HepG2 (cell line): ENCODE measurements around the gene IQCN. TPM values are rescaled to one million over a fixed set of nuclear protein-coding genes. Genes with fewer than 3 reads are reported as not detected.

Experiments
- BHLHE40 ChIP-seq: IDR thresholded peaks from 2 replicates; pipeline ENCODE4 v1.6.1; 2011; ENCODE audit warnings: low read length, improper control_type of control experiment
- KDM6A ChIP-seq: IDR thresholded peaks from 2 replicates; pipeline ENCODE4 v1.6.1; 2016; ENCODE audit warnings: low read depth
- KLF16 ChIP-seq, 2 experiments: sonication (generic) in 1 of 2; formaldehyde crosslinking in 1 of 2; IDR thresholded peaks; 2 replicates each; pipeline versions ENCODE4 v1.6.1 to v1.8.0; 2016 to 2023; ENCODE audit warnings: missing genetic modification reagents in 2 of 2, missing compliant biosample characterization in 1 of 2
- NCOA2 ChIP-seq: sonication (generic); formaldehyde crosslinking; IDR thresholded peaks from 2 replicates; pipeline ENCODE4 v1.8.0; 2022; ENCODE audit warnings: inconsistent platforms
- NFYC ChIP-seq: IDR thresholded peaks from 2 replicates; pipeline ENCODE4 v1.6.1; 2016; ENCODE audit warnings: missing genetic modification reagents, missing compliant biosample characterization
- SAP130 ChIP-seq: IDR thresholded peaks from 2 replicates; pipeline ENCODE4 v1.6.1; 2016; ENCODE audit warnings: low read depth
- SMARCE1 ChIP-seq: fragments of 450-650 bp; IDR thresholded peaks from 2 replicates; pipeline ENCODE4 v1.6.1; 2017; ENCODE audit warnings: borderline replicate concordance
- SRF ChIP-seq: IDR thresholded peaks from 2 replicates; pipeline ENCODE4 v1.6.1; 2011; ENCODE audit warnings: mild to moderate bottlenecking, low read depth, low read length, moderate library complexity
- YEATS4 ChIP-seq: sonication (generic); formaldehyde crosslinking; IDR thresholded peaks from 2 replicates; pipeline ENCODE4 v1.4.0; 2020; ENCODE audit warnings: missing genetic modification reagents, borderline replicate concordance
- ZNF160 ChIP-seq: sonication (generic); formaldehyde crosslinking; IDR thresholded peaks from 2 replicates; pipeline ENCODE4 v1.8.0; 2022; ENCODE audit warnings: mild to moderate bottlenecking, inconsistent platforms, missing genetic modification reagents
- ZNF441 ChIP-seq: sonication (generic); formaldehyde crosslinking; IDR thresholded peaks from 2 replicates; pipeline ENCODE4 v1.7.0; 2021; ENCODE audit warnings: missing genetic modification reagents, borderline replicate concordance
- ZNF557 ChIP-seq: sonication (generic); formaldehyde crosslinking; IDR thresholded peaks from 2 replicates; pipeline ENCODE4 v1.4.0; 2020; ENCODE audit warnings: missing genetic modification reagents
- ZNF674 ChIP-seq: sonication (generic); formaldehyde crosslinking; IDR thresholded peaks from 2 replicates; pipeline ENCODE4 v1.5.0; 2020; ENCODE audit warnings: low read depth, mild to moderate bottlenecking, missing genetic modification reagents
- ZNF772 ChIP-seq: sonication (generic); formaldehyde crosslinking; IDR thresholded peaks from 2 replicates; pipeline ENCODE4 v1.5.0; 2020; ENCODE audit warnings: mild to moderate bottlenecking, missing genetic modification reagents
- ZNF792 ChIP-seq: IDR thresholded peaks from 2 replicates; pipeline ENCODE4 v1.6.1; 2016
- polyA plus RNA-seq, 8 experiments: library from polyadenylated mRNA; depleted of rRNA in 3 of 8; stranded (reverse) in 7 of 8; unstranded in 1 of 8; fragments of >200 nt; fragmentation: Illumina TruSeq in 4 of 8; extraction: Trizol in 4 of 8; gene quantifications; 2 replicates each; pipeline versions ENCODE4 v1.2.1 to v1.2.3, GENCODE V29; 2011 to 2016; ENCODE audit warnings: low read depth in 4 of 8, missing spikeins in 1 of 8, mixed read lengths in 1 of 8; ENCODE audit not compliant: insufficient read depth in 1 of 8
- total RNA-seq, 5 experiments: library from RNA; depleted of rRNA; stranded (reverse); fragments of >200 nt; fragmentation: Illumina TruSeq; extraction: Trizol; gene quantifications; 2 replicates each; pipeline ENCODE4 v1.2.3, GENCODE V29; 2016; ENCODE audit warnings: low read depth in 1 of 5
- TF ChIP-seq, protein P1 (sequence below): sonication (generic); formaldehyde crosslinking; IDR thresholded peaks from 2 replicates; pipeline ENCODE4 v1.8.0; 2022; ENCODE audit warnings: mild to moderate bottlenecking, missing genetic modification reagents, moderate library complexity
- TF ChIP-seq, protein P2 (sequence below): sonication (generic); formaldehyde crosslinking; conservative IDR thresholded peaks from 2 replicates; pipeline ENCODE4 v1.4.0; 2020; ENCODE audit warnings: missing genetic modification reagents
- TF ChIP-seq, protein P3 (sequence below): sonication (generic); formaldehyde crosslinking; IDR thresholded peaks from 2 replicates; pipeline ENCODE4 v1.4.0; 2020; ENCODE audit warnings: missing genetic modification reagents
- TF ChIP-seq, protein P4 (sequence below): sonication (generic); formaldehyde crosslinking; IDR thresholded peaks from 2 replicates; pipeline ENCODE4 v1.5.0; 2020; ENCODE audit warnings: missing genetic modification reagents, mild to moderate bottlenecking, borderline replicate concordance

The IQCN gene
- total and polyA plus RNA-seq, 2 of the 13 experiments (the other 11 are each of a cell fraction or from before 2014, with no cell fraction given), result 0.04 to 0.18 TPM

DNA sequence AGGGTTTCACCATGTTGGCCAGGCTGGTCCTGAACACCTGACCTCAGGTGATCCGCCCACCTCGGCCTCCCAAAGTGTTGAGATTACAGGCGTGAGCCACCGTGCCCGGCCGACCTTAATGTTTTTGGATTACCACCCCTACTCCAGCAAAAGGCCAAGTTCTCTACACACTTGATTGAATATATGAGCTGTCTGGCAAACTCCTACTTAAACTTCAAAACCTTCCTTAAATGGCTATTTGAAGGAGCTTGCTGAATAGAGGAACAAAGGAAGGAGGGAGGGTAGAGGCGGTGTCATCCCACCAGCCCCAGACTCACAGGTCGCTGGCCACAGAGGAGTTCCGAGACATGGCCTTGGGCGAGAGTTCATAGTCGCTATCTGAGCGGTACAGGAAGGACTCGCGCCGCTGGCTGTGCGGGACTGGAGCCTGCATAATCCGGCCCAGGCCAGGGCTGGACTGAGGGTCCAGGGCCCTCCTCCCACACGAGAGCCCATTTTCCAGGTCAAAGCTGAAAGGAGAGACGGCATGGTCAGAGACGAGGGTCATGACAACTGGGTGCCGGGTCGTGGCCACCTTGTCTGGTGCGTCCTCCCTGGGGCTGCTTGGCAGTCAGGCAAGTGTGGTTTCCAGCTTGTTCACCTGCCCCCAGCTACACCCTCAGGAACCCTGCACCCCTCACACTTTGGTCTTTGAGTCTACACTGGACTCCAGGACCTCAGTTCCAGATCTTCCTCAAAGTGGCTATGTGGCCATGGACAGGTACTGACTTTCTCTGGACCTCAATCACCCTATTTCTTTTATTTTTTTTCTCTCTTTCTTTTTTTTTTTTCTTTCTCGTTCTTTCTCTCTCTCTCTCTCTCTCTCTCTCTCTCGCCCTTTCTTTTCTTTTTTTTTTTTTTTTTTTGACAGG, 52.2 kb downstream of the IQCN start (continued):
- TF ChIP-seq YEATS4 (CRISPR knock-in tag), result 0 out of 2 replicates have a peak, but pooled peaks have one; percentile 19
- no peak for TF ChIP-seq KLF16 (CRISPR knock-in tag; IDR thresholded peaks at IDR 0.05)
- no peak for TF ChIP-seq ZNF557 (CRISPR knock-in tag)
- no peak for TF ChIP-seq BHLHE40
- TF ChIP-seq ZNF772, result no peak
- TF ChIP-seq ZNF792 (CRISPR knock-in tag), result peak; percentile 48; the same call in 1 of the 2 replicates
- TF ChIP-seq, protein P1, sequence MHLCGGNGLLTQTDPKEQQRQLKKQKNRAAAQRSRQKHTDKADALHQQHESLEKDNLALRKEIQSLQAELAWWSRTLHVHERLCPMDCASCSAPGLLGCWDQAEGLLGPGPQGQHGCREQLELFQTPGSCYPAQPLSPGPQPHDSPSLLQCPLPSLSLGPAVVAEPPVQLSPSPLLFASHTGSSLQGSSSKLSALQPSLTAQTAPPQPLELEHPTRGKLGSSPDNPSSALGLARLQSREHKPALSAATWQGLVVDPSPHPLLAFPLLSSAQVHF, result no peak
- peak; percentile 61; the same call in 1 of the 2 replicates for TF ChIP-seq ZNF441
- no peak for TF ChIP-seq SMARCE1
- no peak for TF ChIP-seq NFYC
- TF ChIP-seq ZNF674 (CRISPR knock-in tag), result no peak
- no peak for TF ChIP-seq KDM6A (CRISPR knock-in tag)
- no peak for TF ChIP-seq ZNF160 (CRISPR knock-in tag)
- TF ChIP-seq, protein P2, sequence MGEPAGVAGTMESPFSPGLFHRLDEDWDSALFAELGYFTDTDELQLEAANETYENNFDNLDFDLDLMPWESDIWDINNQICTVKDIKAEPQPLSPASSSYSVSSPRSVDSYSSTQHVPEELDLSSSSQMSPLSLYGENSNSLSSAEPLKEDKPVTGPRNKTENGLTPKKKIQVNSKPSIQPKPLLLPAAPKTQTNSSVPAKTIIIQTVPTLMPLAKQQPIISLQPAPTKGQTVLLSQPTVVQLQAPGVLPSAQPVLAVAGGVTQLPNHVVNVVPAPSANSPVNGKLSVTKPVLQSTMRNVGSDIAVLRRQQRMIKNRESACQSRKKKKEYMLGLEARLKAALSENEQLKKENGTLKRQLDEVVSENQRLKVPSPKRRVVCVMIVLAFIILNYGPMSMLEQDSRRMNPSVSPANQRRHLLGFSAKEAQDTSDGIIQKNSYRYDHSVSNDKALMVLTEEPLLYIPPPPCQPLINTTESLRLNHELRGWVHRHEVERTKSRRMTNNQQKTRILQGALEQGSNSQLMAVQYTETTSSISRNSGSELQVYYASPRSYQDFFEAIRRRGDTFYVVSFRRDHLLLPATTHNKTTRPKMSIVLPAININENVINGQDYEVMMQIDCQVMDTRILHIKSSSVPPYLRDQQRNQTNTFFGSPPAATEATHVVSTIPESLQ, result no peak
- TF ChIP-seq, protein P3, sequence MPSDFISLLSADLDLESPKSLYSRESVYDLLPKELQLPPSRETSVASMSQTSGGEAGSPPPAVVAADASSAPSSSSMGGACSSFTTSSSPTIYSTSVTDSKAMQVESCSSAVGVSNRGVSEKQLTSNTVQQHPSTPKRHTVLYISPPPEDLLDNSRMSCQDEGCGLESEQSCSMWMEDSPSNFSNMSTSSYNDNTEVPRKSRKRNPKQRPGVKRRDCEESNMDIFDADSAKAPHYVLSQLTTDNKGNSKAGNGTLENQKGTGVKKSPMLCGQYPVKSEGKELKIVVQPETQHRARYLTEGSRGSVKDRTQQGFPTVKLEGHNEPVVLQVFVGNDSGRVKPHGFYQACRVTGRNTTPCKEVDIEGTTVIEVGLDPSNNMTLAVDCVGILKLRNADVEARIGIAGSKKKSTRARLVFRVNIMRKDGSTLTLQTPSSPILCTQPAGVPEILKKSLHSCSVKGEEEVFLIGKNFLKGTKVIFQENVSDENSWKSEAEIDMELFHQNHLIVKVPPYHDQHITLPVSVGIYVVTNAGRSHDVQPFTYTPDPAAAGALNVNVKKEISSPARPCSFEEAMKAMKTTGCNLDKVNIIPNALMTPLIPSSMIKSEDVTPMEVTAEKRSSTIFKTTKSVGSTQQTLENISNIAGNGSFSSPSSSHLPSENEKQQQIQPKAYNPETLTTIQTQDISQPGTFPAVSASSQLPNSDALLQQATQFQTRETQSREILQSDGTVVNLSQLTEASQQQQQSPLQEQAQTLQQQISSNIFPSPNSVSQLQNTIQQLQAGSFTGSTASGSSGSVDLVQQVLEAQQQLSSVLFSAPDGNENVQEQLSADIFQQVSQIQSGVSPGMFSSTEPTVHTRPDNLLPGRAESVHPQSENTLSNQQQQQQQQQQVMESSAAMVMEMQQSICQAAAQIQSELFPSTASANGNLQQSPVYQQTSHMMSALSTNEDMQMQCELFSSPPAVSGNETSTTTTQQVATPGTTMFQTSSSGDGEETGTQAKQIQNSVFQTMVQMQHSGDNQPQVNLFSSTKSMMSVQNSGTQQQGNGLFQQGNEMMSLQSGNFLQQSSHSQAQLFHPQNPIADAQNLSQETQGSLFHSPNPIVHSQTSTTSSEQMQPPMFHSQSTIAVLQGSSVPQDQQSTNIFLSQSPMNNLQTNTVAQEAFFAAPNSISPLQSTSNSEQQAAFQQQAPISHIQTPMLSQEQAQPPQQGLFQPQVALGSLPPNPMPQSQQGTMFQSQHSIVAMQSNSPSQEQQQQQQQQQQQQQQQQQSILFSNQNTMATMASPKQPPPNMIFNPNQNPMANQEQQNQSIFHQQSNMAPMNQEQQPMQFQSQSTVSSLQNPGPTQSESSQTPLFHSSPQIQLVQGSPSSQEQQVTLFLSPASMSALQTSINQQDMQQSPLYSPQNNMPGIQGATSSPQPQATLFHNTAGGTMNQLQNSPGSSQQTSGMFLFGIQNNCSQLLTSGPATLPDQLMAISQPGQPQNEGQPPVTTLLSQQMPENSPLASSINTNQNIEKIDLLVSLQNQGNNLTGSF, result no peak
- TF ChIP-seq SRF, result no peak
- TF ChIP-seq, protein P4, sequence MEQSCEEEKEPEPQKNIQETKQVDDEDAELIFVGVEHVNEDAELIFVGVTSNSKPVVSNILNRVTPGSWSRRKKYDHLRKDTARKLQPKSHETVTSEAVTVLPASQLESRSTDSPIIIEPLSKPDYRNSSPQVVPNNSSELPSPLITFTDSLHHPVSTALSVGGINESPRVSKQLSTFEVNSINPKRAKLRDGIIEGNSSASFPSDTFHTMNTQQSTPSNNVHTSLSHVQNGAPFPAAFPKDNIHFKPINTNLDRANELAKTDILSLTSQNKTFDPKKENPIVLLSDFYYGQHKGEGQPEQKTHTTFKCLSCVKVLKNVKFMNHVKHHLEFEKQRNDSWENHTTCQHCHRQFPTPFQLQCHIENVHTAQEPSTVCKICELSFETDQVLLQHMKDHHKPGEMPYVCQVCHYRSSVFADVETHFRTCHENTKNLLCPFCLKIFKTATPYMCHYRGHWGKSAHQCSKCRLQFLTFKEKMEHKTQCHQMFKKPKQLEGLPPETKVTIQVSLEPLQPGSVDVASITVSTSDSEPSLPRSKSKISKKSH (CRISPR knock-in tag), result peak; percentile 25; the same call in 1 of the 2 replicates
- no peak; the same call in 1 of the 2 replicates for TF ChIP-seq NCOA2
- TF ChIP-seq SAP130 (CRISPR knock-in tag), result peak; percentile 43; the same call in 1 of the 2 replicates
